Peyer's patch (tissue), 4 donors: ENCODE measurements around the gene VSIR. TPM values are rescaled to one million over a fixed set of nuclear protein-coding genes. Genes with fewer than 3 reads are reported as not detected.

Experiments used
- DNase-seq, 3 donors: peaks; one replicate each; pipeline ENCODE4 v3.0.0-alpha.2; 2017 to 2019
- H3K27ac ChIP-seq, 4 donors: fragments of 200-600 bp; sonication (generic); one replicate each; pipeline ENCODE4 v1.5.1; 2016 to 2019
- H3K27me3 ChIP-seq, 2 donors: fragments of 200-600 bp; sonication (generic); one replicate each; pipeline ENCODE4 v1.5.1; 2019
- H3K36me3 ChIP-seq, 3 donors: fragments of 200-600 bp; sonication (generic); one replicate each; pipeline ENCODE4 v1.5.1; 2016 to 2019
- H3K4me1 ChIP-seq, 4 donors: fragments of 200-600 bp; sonication (generic); one replicate each; pipeline ENCODE4 v1.5.1; 2016 to 2019
- H3K4me3 ChIP-seq, 4 donors: fragments of 200-600 bp; sonication (generic); 1 replicate in 3 of 4; 2 replicates in 1 of 4; pipeline ENCODE4 v1.5.1; 2016 to 2019; ENCODE audit warnings: mild to moderate bottlenecking in 1 of 4
- H3K9me3 ChIP-seq, 4 donors: fragments of 200-600 bp; sonication (generic); one replicate each; pipeline ENCODE4 v1.5.1; 2016 to 2019; ENCODE audit warnings: mild to moderate bottlenecking in 1 of 4
- CTCF ChIP-seq, 6 experiments: fragments of 450-650 bp in 4 of 6; fragments of 200-600 bp in 2 of 6; sonication (generic) in 1 of 6; IDR thresholded peaks; one replicate each; pipeline ENCODE4 v1.5.1; 2017 to 2019; ENCODE audit warnings: antibody characterized with exemption in 6 of 6, mild to moderate bottlenecking in 3 of 6, moderate library complexity in 1 of 6
- POLR2A ChIP-seq, 2 donors: fragments of 450-650 bp; IDR thresholded peaks; one replicate each; pipeline ENCODE4 v1.5.1; 2017; ENCODE audit warnings: antibody characterized with exemption in 2 of 2, mild to moderate bottlenecking in 2 of 2, moderate library complexity in 2 of 2
- total RNA-seq, 4 donors: library from RNA; depleted of rRNA; stranded (reverse); fragments of >200 nt; gene quantifications; one replicate each; pipeline ENCODE4 v1.1.0, GENCODE V29; 2016

VSIR gene
- total RNA-seq, 4 donors from 2014 or later = 38.0 to 169 (median 127) TPM

GRCh38 chr10:71782917-71783490, 9.7 kb upstream of the VSIR start:
- Histone ChIP-seq H3K27me3 (no peaks in the 10 kb centered on the region), H3K9me3 (no peaks in the 10 kb centered on the region), H3K4me1 (no peaks in the 10 kb centered on the region), H3K4me3 (no peak overlapping the region), H3K27ac (no peak overlapping the region), H3K36me3 (no peaks in the 10 kb centered on the region)
- peak in 1 of 3 donors; percentile 39 for DNase-seq
- no peak for TF ChIP-seq CTCF (IDR thresholded peaks at IDR 0.05)
- no peak for TF ChIP-seq POLR2A (IDR thresholded peaks at IDR 0.05)

GRCh38 chr10:71782221-71782916, 9.0 kb upstream of the VSIR start:
- H3K9me3 ChIP-seq = no peaks in the 10 kb centered on the region
- no peak overlapping the region for H3K27ac ChIP-seq
- TF ChIP-seq CTCF (IDR thresholded peaks at IDR 0.05) (no peak), POLR2A (IDR thresholded peaks at IDR 0.05) (no peak)
- no peak overlapping the region for H3K4me3 ChIP-seq
- peak in 1 of 3 donors; percentile 41 for DNase-seq
- H3K4me1 ChIP-seq = no peaks in the 10 kb centered on the region
- no peaks in the 10 kb centered on the region for H3K27me3 ChIP-seq
- no peaks in the 10 kb centered on the region for H3K36me3 ChIP-seq

- Histone ChIP-seq H3K27ac (no peak overlapping the region), H3K36me3 (no peaks in the 10 kb centered on the region), H3K27me3 (no peaks in the 10 kb centered on the region), H3K4me3 (no peak overlapping the region), H3K4me1 (peaks cover 0 to 12% (median 4%) of the 10 kb centered on the region in 4 donors), H3K9me3 (no peaks in the 10 kb centered on the region)
- DNase-seq = no peak
- TF ChIP-seq CTCF (IDR thresholded peaks at IDR 0.05) = no peak
- TF ChIP-seq POLR2A (IDR thresholded peaks at IDR 0.05) = no peak
Observed at GRCh38 chr10:71780719-71781118, 7.4 kb upstream of the VSIR start.

GRCh38 chr10:71780156-71780555, 6.8 kb upstream of the VSIR start:
- H3K27me3 ChIP-seq = no peaks in the 10 kb centered on the region
- no peak overlapping the region for H3K4me3 ChIP-seq
- H3K36me3 ChIP-seq = no peaks in the 10 kb centered on the region
- no peaks in the 10 kb centered on the region for H3K9me3 ChIP-seq
- no peak overlapping the region for H3K27ac ChIP-seq
- no peak for DNase-seq
- peaks cover 0 to 18% (median 9%) of the 10 kb centered on the region in 4 donors for H3K4me1 ChIP-seq
- TF ChIP-seq POLR2A (IDR thresholded peaks at IDR 0.05) (no peak), CTCF (IDR thresholded peaks at IDR 0.05) (no peak)

GRCh38 chr10:71779641-71780040, 6.3 kb upstream of the VSIR start:
- Histone ChIP-seq H3K27me3 (no peaks in the 10 kb centered on the region), H3K36me3 (no peaks in the 10 kb centered on the region), H3K4me3 (no peak overlapping the region), H3K9me3 (no peaks in the 10 kb centered on the region), H3K4me1 (peaks cover 0 to 23% (median 13%) of the 10 kb centered on the region in 4 donors), H3K27ac (no peak overlapping the region)
- TF ChIP-seq CTCF (IDR thresholded peaks at IDR 0.05) (no peak), POLR2A (IDR thresholded peaks at IDR 0.05) (no peak)
- DNase-seq = no peak
